HS-5 (cell line): ENCODE results near the gene CETP.
"Not testable (repeated sequence)": the region's sequence is repeated elsewhere in the genome, so short reads cannot be mapped to it uniquely, and the experiment has no call there.

Experiments used
- DNase-seq: peaks from one replicate; pipeline ENCODE4 v3.0.0-alpha.2; 2012; ENCODE audit warnings: low read depth

Gene CETP

DNA sequence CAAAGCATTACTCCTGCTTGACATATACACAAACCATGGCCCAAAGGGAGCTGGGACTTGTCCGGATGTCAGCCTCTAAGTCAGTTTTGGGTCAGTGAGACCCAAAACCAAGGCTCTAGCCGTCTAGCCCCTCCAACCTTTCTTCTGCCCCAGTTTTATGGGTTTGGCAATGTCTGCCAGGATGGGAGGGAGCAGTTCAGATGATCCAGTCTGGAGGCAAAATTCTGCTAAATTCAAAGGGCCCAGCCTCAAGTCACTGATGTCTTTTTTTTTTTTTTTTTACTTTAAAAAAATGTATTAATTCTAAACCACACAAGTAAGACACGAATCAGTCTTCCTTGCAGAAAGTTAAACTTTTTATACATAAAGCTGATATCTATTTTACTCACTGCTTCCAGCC is 36.2 kb downstream of the CETP start:
- no peak for DNase-seq

DNA sequence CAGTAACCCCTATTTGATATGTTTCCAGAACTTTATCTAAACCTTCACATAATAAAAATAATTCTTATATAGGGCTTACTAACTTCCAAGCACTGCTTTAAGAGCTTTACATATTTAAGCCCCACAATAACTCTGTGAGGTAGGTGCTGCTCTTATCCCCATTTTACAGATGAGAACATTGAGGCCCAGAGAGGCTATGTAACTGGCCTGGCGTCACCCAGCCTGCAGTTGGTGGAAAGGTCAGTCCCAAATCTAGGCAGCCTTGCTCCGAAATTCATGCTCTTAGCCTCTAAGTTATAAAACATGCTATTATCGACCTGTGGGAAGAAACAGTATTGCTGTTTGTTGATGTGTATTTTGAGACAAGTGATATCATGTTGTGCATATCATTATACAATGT is 36.6 kb downstream of the CETP start:
- DNase-seq: no peak

DNA sequence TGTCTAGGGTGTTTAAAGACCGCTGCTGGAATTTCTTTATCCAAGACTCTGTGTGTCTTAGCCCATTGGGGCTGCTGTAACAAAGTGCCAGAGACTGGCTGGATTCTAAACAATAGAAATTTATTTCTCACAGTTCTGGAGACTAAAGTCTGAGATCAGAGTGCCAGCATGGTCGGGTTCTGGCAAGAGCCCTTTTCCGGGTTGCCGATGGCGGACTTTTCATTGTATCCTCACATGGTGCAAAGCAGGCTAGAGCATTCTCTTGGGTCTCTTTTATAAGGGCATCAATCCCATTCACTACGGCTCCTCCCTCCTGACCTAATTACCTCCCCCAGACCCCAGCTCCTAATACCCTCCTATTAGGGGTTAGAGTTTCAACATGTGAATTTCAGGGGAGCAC is 37.1 kb downstream of the CETP start:
- DNase-seq: no peak

DNA sequence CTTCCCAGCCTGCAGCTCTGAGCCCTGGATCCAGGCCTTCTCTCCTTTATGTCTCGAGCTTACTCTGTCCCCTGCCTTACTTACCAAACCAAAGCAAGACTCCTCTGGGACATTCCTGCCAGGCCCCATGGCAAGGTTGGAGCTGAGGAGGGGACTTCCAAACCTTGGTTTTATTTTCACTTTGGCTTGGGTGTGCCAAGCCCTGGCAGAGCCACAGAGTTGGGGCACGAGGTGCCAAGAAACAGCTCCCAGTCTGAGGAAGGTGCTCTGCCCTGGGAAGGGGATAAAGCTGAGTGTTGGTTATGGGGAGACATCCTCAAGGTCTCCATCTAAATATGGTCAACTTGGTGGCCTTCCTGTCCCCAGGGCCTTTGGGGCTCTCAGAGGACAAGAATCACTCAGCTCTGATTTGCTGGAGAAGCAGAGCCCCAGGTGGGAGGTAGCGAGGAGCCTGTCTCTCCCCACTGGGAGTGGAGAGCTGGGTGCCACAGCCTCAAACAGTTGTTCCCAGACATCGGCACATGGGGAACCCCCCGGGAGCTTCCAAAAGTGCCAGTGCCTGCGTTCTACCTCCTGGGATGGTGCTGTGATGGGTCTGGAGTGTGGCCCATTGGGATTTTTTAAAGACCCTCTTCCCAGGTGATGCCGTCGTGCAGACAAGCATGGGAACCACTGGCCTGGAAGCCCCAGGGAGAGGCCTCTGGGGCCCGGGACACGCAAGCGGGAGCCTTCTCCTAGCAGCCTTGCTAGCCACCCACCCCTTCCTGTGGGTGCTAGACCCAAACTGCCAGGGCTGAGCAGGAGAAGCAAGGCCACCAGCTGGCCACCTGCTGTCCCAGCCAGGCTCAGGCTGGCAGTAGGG is 37.9 kb downstream of the CETP start:
- DNase-seq: no peak

DNA sequence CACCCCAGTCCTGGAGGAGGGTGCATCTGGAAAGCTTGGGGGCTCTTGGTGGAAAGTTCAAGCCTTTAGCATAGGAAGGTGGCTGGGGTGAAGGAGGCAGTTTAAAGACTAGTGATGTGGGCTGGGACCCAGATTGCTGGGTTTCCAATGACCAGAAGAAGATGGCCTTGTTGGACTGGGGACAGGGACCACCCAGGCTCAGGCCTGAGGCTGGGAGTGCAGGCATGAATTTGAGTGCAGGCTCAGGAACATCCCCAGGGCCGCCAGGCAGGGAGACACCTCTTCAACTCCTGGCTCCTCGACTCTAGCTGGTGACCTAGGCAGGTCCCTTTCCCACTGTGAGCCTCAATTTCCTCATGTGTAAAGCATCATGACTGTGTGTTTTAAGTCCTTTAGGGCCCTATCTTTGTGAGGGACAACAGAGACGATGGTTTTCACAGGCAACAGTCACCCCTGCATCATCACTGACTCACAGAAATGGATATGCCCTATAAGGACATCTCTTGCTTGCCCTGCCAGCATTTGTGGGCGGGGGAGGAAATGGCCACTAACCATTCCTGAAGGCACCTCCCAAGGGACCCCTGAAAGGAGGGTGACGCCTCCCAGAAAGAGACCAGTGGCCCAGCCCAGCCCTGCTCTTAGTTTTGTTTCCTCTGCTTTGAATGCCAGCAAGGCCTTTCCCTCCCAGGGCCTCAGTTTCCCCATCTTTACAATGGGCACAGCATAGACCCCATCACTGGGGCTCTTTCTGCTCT is 38.7 kb downstream of the CETP start:
- peak; percentile 80 for DNase-seq

DNA sequence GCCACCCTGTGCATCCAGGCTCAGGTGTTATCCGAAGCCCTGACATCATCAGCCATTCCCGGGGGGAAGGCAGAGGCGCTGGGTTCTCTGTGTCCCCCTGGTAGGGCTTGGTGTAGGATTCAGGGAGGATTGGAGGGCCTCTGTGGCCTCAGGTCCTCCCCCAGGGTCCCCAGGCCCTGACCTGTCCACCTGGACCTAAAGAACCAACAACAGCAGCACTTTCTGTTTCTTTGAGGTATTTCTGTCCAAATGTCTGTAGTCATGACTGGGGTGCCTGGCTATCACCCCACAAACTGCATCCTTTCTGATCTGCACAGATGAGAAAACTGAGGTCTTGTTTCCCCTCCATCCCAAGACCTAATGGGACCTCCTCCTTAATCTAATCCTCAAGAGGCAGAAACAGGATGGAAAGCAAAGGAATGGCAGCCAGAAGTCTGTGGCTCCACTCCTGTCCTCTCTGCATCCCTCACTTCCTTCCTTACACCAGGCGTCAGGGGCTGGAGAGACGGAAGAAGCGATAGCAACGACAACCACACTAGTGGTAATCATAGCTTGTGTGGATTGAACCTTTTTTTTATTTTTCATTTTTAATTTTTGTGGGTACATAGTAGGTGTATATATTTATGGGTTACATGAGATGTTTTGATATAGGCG is 39.4 kb downstream of the CETP start:
- DNase-seq: no peak

DNA sequence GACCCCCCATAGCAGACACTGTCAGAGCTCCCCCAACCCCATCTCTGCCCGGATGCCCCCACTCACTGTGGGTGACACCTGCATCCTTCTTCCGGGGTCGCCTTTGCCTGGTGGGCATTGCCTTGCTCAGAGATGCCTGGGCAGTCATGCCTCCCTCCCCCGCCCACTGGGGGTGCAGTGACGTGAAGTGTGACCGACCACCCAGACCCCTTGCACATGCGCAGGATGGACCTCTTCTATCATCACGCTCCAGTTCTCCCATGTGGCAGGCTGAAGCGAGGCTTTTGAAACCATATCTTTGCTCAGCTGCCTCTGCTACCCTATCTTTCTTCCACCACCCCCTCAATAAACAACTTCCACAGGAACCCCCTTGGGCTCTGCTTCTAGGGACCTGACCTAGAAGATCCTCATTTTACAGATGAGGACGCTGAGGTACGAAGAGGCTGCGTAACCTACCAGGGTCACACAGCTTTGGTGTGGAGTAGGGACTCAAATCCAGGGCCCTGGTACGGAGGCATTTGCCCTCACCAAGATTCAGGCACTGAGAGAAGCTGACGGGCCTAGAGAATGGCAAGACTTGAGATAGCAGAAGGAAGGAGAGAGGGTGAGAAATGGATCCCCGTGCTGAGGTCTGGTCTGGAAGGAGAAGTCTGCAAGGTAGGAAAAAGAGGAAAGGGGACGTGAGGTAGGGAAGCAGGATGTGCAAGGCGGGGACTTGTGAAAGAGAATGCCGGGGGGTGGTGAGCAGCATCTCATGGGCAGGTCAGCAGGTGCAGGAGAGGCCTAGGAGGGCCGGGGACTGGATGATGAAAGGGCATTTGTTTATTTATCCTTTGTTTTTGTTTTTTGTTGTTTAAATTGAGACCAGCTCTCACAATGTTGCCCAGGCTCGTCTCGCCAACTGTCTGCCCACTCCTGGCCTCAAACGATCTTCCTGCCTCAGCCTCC is 42.0 kb downstream of the CETP start:
- no peak for DNase-seq

DNA sequence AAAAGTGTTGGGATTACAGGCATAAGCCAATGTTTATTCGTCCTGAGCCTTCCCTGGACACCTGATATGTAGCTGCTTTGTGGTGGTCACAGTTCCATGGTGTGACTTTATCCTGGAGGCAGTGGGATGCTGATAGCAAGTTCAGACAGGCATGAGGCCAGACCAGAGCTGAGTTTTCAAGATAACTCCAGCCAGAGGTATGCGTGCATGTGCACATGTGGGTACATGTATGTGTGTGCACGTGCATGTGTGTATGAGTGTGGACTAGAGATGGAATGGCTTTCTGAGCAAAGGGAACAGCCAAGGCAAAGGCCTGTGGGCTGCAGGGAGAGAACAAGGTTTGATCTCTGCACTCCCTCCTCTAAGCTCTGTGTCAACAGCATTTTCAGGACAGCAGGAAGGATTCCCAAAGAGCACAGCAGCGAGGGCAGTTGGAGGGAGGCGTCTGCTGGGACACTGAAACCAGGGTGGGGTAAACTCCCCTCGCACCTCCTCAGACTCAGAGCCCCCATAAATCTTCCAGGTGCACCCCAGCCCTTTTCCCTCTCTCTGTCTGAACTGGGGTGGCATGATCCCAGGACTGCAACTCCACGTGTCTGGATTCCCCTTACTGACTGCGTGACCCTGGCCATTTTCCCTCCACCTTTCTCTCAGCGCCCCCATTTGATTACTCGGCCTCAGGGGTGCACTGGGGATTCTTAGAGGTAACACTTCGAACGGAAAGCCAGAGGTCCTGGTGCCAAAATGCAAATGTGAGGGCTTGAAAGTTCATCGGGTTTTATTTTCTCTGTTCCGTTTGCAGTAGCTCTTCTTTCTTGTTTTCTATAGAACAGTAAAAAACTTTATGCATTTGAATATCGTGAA is 42.9 kb downstream of the CETP start:
- DNase-seq: no peak

DNA sequence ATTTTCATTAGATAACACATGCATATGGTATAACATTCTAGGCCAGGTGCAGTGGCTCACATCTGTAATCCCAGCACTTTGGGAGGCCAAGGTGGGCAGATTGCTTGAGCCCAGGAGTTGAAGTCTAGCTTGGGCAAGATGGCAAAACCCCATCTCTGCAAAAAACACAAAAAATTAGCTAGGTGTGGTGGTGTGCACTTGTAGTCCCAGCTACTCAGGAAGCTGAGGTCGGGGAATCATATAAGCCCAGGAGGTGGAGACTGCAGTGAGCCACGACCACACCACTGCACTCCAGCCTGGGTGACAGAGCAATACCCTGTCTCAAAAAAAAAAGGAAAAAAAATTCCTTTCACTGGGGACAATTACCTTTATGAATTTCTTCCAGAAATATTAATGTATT is 43.8 kb downstream of the CETP start:
- DNase-seq: not testable (repeated sequence)

DNA sequence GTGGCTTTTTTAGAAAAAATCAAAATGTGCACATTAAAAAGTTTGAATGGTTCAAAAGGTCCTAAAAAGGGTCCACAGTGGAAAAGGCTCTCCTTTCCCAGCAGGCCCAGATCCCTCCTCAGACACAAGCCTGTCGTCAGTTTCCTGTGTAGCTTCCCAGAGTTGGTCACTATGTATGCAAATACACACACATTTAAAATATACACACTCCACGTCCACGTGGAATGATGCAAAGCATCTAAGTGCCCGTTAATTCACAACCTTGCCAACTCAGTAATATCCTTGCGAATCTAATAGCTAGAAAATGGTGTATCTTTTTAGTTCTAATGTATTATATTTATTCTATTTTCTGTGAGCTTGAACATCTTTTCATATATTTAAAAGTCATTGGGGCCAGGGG is 45.3 kb downstream of the CETP start:
- no peak for DNase-seq

DNA sequence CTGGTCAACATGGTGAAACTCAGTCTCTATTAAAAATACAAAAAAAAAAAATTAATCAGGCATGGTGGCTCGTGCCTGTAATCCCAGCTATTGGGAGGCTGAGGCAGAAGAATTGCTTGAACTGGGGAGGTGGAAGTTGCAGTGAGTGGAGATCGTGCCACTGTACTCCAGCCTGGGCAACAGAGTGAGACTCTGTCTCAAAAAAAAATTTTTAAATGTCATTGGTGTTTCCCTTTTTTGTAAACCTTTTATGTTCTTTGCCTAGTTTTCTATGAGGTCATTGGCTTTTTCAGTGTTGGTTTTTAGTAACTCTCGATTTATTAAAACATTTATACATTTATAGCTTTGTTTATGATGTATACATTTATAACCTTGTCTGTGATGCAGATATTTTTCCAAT is 45.8 kb downstream of the CETP start:
- DNase-seq: no peak

DNA sequence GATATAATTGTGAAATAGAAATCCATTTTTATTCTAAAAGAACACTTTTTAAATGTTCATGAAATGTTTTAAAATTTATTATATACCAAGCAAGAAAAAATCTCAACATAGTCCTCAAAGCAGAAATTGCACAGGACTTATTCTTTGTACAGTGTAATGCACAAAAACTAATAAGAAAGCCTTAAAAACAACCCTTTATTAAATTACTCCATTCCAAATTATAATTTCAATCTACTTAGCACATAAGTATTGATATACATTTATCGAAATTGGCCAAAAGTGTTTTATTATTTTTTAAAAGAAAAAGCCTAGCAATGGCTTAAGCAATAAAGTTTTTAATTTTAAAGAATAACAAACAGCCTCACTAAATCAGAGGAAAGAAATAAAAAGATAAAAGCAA is 46.7 kb downstream of the CETP start:
- DNase-seq: no peak

DNA sequence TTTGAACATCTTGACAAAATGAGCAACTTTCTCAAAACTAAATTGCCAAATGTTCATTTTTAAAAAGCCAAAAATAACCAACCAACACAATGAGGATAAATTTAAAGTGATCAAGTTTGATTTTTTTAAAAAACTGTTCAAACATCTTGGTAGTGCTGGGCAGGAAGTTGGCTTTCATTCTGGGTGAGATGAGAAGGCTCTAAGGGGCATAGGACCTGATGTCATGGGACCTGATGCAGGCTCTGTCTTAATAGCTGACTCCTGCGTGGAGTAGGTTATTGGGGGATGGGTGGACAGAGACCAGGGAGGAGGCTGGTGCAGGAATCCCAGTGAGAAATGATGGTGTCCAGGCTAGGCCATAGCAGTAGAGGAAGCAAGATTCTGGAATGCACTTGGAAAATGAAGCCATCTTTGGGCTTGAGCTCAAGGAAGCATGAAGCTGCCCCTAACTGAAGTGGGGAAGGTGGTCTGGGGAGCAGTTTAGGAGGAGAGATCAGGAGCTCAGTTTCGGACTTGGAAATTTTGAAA is 48.0 kb downstream of the CETP start:
- no peak for DNase-seq

DNA sequence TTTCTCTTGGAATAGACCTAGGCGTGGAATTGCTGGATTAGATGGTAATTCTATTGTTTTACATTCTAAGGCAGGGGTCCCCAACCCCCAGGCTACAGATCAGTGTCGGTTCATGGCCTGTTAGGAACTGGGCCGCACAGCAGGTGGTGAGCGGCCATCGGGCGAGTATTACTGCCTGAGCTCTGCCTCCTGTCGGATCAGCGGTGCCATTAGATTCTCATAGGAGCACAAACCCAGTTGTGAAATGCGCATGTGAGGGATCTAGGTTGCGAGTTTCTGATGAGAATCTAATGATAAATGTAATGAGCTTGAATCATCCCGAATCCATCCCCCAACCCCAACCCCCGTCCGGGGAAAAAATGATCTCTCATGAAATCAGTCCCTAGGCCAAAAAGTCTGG is 50.6 kb downstream of the CETP start:
- DNase-seq: no peak

DNA sequence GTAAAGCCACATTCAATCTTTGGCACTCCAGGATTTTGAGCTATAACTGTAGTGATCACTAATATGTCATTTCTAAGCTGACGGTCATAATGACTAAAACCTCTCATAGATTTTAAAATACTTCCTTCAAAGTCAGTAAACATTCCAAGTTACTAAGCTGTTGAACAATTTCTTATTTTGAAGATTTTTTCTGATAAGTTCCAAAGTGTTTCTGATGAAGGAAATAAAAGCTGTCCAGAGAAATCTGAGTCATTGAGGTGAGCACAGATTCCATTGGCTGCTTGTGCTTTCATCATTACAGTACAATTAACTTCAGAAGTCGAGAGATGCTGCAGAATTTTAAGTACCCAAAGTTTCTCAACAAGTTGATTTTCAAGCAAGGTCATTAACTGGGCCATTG is 51.5 kb downstream of the CETP start:
- DNase-seq: peak; percentile 56

DNA sequence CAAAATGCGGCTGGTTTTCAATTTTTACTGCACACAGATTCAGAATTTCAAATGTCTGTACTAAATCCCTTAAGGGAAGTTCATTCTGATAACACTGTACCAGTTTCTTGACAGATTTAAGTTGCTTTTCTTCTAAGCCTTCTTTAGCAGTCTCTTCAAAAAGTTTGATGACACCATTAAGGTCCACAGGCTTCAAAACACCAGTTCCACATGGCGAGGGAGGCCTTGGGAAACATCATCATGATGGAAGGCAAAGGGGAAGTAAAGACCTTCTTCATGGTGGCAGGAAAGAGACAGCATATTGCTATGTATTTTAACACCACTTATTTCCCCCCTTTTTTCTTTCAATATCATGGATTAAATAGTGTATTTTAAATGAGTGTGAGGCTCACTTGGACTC is 52.2 kb downstream of the CETP start:
- DNase-seq: no peak

DNA sequence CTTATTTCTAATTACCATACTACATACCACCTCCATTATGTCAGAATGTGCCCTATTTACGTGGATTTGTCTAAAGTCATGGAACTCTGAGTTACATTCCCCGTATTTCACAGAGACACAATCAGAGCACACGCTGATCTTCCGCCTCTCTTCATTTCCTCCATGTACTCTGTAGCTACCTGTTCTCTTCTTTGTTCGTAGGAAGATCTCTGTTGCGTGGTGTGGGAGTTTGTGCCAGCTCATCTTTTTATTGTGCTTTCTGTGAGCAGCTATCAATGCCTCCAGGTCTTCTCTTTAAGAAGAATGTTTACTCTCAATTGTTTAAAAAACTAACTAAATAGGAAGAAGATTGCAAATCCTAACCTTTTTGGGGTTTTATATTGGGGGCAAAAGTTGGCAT is 54.6 kb downstream of the CETP start:
- DNase-seq: no peak

DNA sequence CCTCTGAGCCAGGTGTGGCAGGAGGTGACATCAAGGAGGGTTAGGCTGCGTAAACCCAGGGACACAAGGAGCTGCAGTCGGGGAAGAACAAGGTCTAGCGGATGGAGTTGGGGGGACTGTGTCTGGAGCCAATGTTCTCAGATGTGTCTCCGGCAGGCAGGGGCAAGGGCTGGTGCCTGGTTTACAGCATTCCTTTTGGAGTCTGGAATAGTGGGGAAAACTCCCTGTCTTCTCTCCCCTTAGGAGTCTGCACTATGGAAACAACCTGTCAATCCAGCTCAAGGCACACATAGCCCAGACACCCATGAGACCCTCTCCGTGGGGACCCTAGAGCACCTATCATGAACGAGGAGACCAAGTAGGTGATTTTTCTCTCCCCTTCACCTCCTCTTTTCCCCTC is 55.1 kb downstream of the CETP start:
- DNase-seq: no peak

DNA sequence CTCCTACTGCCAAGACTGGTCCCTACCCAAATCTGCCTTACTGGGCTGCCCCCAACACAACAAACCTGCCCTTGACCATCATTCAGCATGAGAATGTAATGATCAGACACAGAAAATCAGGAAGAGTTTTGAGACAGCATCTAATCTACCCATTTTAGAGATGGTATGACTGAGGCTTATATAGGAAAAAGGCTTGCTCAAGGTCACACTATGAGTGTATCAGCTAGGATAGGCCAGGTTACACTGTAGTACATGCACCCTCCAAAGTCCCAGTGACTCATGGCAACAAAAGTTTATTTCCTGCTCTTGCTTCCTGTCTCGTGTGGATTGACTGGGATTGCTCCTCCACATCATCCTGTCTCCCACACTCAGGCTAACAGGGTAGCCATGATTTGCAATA is 55.5 kb downstream of the CETP start:
- DNase-seq: no peak

DNA sequence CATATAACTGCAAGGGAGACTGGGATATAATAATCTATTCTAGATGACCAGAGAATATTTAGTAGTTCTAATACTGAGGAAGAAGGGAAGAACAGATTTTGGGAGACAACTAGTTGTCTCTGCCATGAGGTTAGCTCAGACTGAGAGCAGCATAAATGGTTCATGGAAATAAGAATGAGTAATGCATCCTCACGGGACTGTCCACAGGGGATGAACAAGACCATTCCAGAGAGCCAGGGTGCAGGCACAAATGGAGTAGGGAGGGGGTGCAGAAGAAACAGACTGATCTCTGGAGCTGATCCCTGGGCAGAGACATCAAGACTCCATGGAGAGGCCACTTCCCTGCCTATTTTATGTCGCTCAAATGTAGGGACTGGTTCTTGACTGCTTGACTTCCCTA is 58.0 kb downstream of the CETP start:
- DNase-seq: no peak

DNA sequence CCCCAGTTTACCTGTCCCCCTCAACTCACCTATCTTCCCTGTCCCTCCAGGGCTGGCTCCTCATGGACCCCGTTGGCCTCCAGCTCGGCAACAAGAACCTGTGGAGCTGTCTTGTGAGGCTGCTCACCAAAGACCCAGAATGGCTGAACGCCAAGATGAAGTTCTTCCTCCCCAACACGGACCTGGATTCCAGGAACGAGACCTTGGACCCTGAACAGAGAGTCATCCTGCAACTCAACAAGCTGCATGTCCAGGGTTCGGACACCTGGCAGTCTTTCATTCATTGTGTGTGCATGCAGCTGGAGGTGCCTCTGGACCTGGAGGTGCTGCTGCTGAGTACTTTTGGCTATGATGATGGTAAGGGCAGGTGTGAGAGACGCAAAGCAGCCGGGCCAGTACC is 58.9 kb downstream of the CETP start:
- DNase-seq: no peak
